Measurements from ENCODE around the gene SOCS2.

GRCh38 chr12:93599192-93599591 is 26.7 kb downstream of the SOCS2 start:
- TF ChIP-seq CTCF (IDR thresholded peaks at IDR 0.05) (no peak), NR3C1 (IDR thresholded peaks at IDR 0.05) (no peak), REST (IDR thresholded peaks at IDR 0.05) (no peak), CBX2 (IDR thresholded peaks at IDR 0.05; ENCODE audit: borderline replicate concordance, low read depth) (no peak), POLR2A (IDR thresholded peaks at IDR 0.05; ENCODE audit: low read length) (no peak), NFE2L2 (conservative IDR thresholded peaks at IDR 0.05; ENCODE audit: low read length) (no peak), MAFK (IDR thresholded peaks at IDR 0.05; ENCODE audit: partially characterized antibody) (no peak), ZSCAN20 (CRISPR knock-in tag; IDR thresholded peaks at IDR 0.05) (no peak), BHLHE40 (IDR thresholded peaks at IDR 0.05; ENCODE audit: low read depth, low read length) (no peak)
